C4-2B (cell line): Measurements from ENCODE around the gene BRD1.
"Not testable (repeated sequence)": the region's sequence is repeated elsewhere in the genome, so short reads cannot be mapped to it uniquely, and the experiment has no call there.

ENCODE experiments used
- H3K27ac ChIP-seq: fragments of 450-650 bp; 2 replicates; pipeline ENCODE4 v1.5.1; 2017
- ZFX ChIP-seq: fragments of 450-650 bp; IDR thresholded peaks from 2 replicates; pipeline ENCODE4 v1.6.1; 2017
- TF ChIP-seq, protein P1 (sequence below): fragments of 450-650 bp; conservative IDR thresholded peaks from 2 replicates; pipeline ENCODE4 v1.5.1; 2017; ENCODE audit warnings: mild to moderate bottlenecking

Gene BRD1

GRCh38 chr22:49765951-49766350 is 61.7 kb downstream of the BRD1 start:
- no peak overlapping the region for H3K27ac ChIP-seq
- TF ChIP-seq, protein P1, sequence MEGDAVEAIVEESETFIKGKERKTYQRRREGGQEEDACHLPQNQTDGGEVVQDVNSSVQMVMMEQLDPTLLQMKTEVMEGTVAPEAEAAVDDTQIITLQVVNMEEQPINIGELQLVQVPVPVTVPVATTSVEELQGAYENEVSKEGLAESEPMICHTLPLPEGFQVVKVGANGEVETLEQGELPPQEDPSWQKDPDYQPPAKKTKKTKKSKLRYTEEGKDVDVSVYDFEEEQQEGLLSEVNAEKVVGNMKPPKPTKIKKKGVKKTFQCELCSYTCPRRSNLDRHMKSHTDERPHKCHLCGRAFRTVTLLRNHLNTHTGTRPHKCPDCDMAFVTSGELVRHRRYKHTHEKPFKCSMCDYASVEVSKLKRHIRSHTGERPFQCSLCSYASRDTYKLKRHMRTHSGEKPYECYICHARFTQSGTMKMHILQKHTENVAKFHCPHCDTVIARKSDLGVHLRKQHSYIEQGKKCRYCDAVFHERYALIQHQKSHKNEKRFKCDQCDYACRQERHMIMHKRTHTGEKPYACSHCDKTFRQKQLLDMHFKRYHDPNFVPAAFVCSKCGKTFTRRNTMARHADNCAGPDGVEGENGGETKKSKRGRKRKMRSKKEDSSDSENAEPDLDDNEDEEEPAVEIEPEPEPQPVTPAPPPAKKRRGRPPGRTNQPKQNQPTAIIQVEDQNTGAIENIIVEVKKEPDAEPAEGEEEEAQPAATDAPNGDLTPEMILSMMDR = no peak

- TF ChIP-seq, protein P1 = no peak
- TF ChIP-seq ZFX = no peak
- no peak overlapping the region for H3K27ac ChIP-seq
These were observed 62.4 kb downstream of the BRD1 start for GRCh38 chr22:49765091-49765771.

GRCh38 chr22:49764127-49764581 is 63.5 kb downstream of the BRD1 start:
- no peak overlapping the region for H3K27ac ChIP-seq
- TF ChIP-seq, protein P1 = no peak
- TF ChIP-seq ZFX = no peak

GRCh38 chr22:49763696-49764095 is 64.0 kb downstream of the BRD1 start:
- H3K27ac ChIP-seq = no peak overlapping the region
- TF ChIP-seq ZFX = no peak
- TF ChIP-seq, protein P1 = no peak

DNA sequence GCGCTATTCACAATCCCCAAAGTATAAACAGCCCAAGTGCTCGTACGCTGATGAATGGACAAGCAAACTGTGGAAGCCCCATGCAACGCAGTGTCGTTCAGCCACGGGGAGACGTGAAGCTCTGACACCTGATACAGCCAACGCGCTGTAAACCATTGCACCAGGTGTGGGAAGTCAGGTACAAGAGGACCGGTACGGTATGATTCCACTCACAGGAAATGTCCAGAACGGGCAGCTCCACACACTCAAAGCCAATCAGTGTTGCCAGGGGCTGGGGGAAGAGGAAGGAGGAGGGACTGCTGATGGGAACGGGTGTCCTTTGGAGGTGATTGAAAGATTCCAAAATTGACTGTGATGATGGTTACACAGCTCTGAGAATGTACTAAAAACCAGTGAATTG is 64.5 kb downstream of the BRD1 start:
- TF ChIP-seq, protein P1 = no peak
- no peak for TF ChIP-seq ZFX
- no peak overlapping the region for H3K27ac ChIP-seq

GRCh38 chr22:49762571-49762970 is 65.1 kb downstream of the BRD1 start:
- not testable (repeated sequence) for H3K27ac ChIP-seq

- H3K27ac ChIP-seq = no peak overlapping the region
These were observed 65.8 kb downstream of the BRD1 start for GRCh38 chr22:49761836-49762235.

More at GRCh38 chr22:49761836-49762235, 65.8 kb downstream of the BRD1 start:
- TF ChIP-seq ZFX = no peak
- TF ChIP-seq, protein P1 = no peak
